Gastrocnemius medialis (tissue), 4 donors: Measurements from ENCODE around the gene RHOU. TPM values are rescaled to one million over a fixed set of nuclear protein-coding genes. Genes with fewer than 3 reads are reported as not detected.

Experiments used
- ATAC-seq, 2 donors: fragments of 150-250 bp; one replicate each; pipeline ENCODE4 v1.9.1; 2016
- DNase-seq, 2 donors: peaks; one replicate each; pipeline ENCODE4 v3.0.0-alpha.2; 2019
- H3K27ac ChIP-seq, 4 donors: fragments of 200-600 bp; sonication (generic); 1 replicate in 1 of 4; 2 replicates in 3 of 4; pipeline ENCODE4 v1.5.1; 2016 to 2018; ENCODE audit warnings: mild to moderate bottlenecking in 2 of 4, moderate library complexity in 1 of 4
- H3K27me3 ChIP-seq, 3 donors: fragments of 200-600 bp; sonication (generic) in 2 of 3; 1 replicate in 1 of 3; 2 replicates in 2 of 3; pipeline versions ENCODE4 v1.5.1 to v1.6.0; 2016 to 2019; ENCODE audit warnings: mild to moderate bottlenecking in 1 of 3, moderate library complexity in 1 of 3
- H3K36me3 ChIP-seq, 2 donors: fragments of 200-600 bp; sonication (generic) in 1 of 2; one replicate each; pipeline ENCODE4 v1.5.1; 2017 to 2018
- H3K4me1 ChIP-seq, 2 donors: fragments of 200-600 bp; sonication (generic) in 1 of 2; one replicate each; pipeline ENCODE4 v1.5.1; 2016 to 2017; ENCODE audit warnings: mild to moderate bottlenecking in 2 of 2
- H3K4me3 ChIP-seq, 4 donors: fragments of 200-600 bp; sonication (generic) in 3 of 4; 1 replicate in 1 of 4; 2 replicates in 3 of 4; pipeline ENCODE4 v1.5.1; 2016 to 2019; ENCODE audit warnings: mild to moderate bottlenecking in 2 of 4
- H3K9me3 ChIP-seq, 3 donors: fragments of 200-600 bp; sonication (generic) in 2 of 3; 1 replicate in 1 of 3; 2 replicates in 2 of 3; pipeline ENCODE4 v1.5.1; 2016 to 2019
- POLR2A ChIP-seq, 2 donors: fragments of 450-650 bp; IDR thresholded peaks; one replicate each; pipeline ENCODE4 v1.6.1; 2017; ENCODE audit warnings: antibody characterized with exemption in 2 of 2, mild to moderate bottlenecking in 2 of 2, moderate library complexity in 2 of 2
- in situ Hi-C, 4 donors: fragments of 200-750 bp; cut with MboI; loops; one replicate each; pipeline versions ENCODE4 v1.15.0 to v1.8.0; 2017; ENCODE audit warnings: low sequenced_read_pairs in 4 of 4
- intact Hi-C: fragments of 100-400 bp; cut with DNase I; formaldehyde crosslinking; loops from one replicate; pipeline ENCODE4 v1.15.1; 2023; ENCODE audit warnings: low total_unique reads
- total RNA-seq, 4 donors: library from RNA; depleted of rRNA; stranded (reverse); fragments of >200 nt; gene quantifications; one replicate each; pipeline versions ENCODE4 v1.1.0 to v1.2.3, GENCODE V29; 2016
- TF ChIP-seq, protein P1 (sequence below), 5 experiments: fragments of 450-650 bp in 3 of 5; fragments of 200-600 bp in 2 of 5; sonication (generic) in 2 of 5; IDR thresholded peaks in 4 of 5; conservative IDR thresholded peaks in 1 of 5; 1 replicate in 4 of 5; 2 replicates in 1 of 5; pipeline ENCODE4 v1.5.1; 2016 to 2019; ENCODE audit warnings: antibody characterized with exemption in 5 of 5, mild to moderate bottlenecking in 3 of 5, moderate library complexity in 3 of 5

The RHOU gene
- total RNA-seq, 4 donors from 2014 or later: 11.8 to 65.2 (median 47.4) TPM

DNA sequence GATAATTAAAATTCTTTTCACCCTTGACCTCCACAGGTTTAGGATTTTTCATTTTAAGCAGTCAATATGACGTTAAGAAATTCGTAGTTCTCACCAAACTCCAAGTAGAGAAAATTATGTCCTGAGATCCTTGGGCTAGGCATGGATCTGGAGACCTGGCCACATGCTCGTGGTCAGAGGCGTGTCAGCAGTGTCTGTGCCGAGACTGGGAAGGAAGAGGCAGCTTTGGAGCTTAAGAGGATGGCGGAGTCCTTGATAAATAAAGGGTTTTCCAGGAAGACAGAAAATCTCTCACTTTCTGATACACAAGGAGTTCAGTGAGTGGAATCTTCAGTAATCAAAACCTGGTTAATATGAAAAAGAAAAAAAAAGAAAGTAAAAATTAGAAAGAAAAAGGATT lies 17.0 kb downstream of the RHOU start:
- no peaks in the 10 kb centered on the region for H3K36me3 ChIP-seq
- intact Hi-C loops: no loop called here
- no peak for ATAC-seq

DNA sequence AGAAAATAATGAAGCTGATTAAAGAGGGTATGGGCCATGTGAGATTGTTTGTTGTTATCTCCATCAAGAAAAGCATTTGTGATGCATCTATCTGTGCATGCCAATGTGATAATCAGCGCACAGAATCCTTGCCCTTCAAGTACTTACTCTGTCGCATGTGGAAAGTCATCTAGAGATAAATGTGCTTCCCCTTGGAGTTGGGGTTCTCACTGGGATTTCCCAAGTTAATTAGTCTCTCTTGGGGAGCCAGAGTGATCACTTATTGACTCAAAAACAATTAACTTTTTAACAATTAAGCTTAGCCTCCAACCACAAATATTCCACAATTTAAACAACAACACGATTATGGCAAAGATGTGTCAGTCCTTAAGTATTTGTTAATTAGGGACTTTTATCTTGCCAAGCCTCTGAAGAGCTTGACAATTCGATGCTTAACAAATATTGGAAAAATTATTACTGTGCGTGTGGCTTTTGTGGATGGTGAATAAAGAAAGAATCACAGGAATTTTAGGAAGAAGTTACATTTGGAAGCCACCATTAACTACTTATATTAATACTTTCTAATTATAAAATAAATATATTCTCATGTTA lies 17.5 kb downstream of the RHOU start:
- Histone ChIP-seq H3K27ac (no peak overlapping the region), H3K4me3 (no peak overlapping the region), H3K27me3 (peaks cover 3 to 5% (median 4%) of the 10 kb centered on the region in 3 donors), H3K9me3 (no peaks in the 10 kb centered on the region), H3K4me1 (no peaks in the 10 kb centered on the region), H3K36me3 (no peaks in the 10 kb centered on the region)
- ATAC-seq: no peak
- in situ Hi-C loops: no loop called here
- TF ChIP-seq, protein P1, sequence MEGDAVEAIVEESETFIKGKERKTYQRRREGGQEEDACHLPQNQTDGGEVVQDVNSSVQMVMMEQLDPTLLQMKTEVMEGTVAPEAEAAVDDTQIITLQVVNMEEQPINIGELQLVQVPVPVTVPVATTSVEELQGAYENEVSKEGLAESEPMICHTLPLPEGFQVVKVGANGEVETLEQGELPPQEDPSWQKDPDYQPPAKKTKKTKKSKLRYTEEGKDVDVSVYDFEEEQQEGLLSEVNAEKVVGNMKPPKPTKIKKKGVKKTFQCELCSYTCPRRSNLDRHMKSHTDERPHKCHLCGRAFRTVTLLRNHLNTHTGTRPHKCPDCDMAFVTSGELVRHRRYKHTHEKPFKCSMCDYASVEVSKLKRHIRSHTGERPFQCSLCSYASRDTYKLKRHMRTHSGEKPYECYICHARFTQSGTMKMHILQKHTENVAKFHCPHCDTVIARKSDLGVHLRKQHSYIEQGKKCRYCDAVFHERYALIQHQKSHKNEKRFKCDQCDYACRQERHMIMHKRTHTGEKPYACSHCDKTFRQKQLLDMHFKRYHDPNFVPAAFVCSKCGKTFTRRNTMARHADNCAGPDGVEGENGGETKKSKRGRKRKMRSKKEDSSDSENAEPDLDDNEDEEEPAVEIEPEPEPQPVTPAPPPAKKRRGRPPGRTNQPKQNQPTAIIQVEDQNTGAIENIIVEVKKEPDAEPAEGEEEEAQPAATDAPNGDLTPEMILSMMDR (IDR thresholded peaks at IDR 0.05 in 4 of 5, conservative IDR thresholded peaks at IDR 0.05 in 1 of 5): no peak
- TF ChIP-seq POLR2A (IDR thresholded peaks at IDR 0.05): no peak
- no peak for DNase-seq
- intact Hi-C loops: no loop called here

More for the DNA sequence above, 17.0 kb downstream of the RHOU start:
- H3K9me3 ChIP-seq: no peaks in the 10 kb centered on the region
- DNase-seq: no peak
- TF ChIP-seq, protein P1 (IDR thresholded peaks at IDR 0.05 in 4 of 5, conservative IDR thresholded peaks at IDR 0.05 in 1 of 5): no peak
- TF ChIP-seq POLR2A (IDR thresholded peaks at IDR 0.05): no peak
- no peaks in the 10 kb centered on the region for H3K4me1 ChIP-seq
- no peak overlapping the region for H3K27ac ChIP-seq
- in situ Hi-C loops: no loop called here
- peaks cover 3 to 5% (median 4%) of the 10 kb centered on the region in 3 donors for H3K27me3 ChIP-seq
- H3K4me3 ChIP-seq: no peak overlapping the region

DNA sequence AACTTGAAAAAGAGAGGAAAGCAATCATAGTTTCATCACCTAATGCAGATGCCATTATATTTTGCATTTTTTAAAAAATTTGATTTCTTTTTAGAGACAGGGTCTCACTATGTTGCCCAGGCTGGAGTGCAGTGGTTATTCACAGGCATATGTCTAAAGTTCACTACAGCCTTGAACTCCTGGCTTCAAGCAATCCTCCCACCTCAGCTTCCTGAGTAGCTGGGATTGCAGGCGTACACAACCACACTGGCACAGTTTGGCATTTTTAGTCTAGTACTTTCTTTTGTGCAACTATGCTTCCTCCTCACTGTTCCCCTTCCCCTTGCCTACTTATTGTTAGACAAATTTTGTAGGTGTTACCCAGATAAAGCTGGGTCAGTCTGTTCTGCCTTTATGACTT lies 18.0 kb downstream of the RHOU start:
- ATAC-seq (no peak), DNase-seq (no peak)
- Histone ChIP-seq H3K4me1 (no peaks in the 10 kb centered on the region), H3K36me3 (no peaks in the 10 kb centered on the region), H3K4me3 (no peak overlapping the region), H3K27ac (no peak overlapping the region), H3K9me3 (no peaks in the 10 kb centered on the region), H3K27me3 (peaks cover 3 to 5% (median 4%) of the 10 kb centered on the region in 3 donors)
- intact Hi-C loops: no loop called here
- in situ Hi-C loops: no loop called here
- TF ChIP-seq, protein P1 (IDR thresholded peaks at IDR 0.05 in 4 of 5, conservative IDR thresholded peaks at IDR 0.05 in 1 of 5): no peak
- no peak for TF ChIP-seq POLR2A (IDR thresholded peaks at IDR 0.05)

DNA sequence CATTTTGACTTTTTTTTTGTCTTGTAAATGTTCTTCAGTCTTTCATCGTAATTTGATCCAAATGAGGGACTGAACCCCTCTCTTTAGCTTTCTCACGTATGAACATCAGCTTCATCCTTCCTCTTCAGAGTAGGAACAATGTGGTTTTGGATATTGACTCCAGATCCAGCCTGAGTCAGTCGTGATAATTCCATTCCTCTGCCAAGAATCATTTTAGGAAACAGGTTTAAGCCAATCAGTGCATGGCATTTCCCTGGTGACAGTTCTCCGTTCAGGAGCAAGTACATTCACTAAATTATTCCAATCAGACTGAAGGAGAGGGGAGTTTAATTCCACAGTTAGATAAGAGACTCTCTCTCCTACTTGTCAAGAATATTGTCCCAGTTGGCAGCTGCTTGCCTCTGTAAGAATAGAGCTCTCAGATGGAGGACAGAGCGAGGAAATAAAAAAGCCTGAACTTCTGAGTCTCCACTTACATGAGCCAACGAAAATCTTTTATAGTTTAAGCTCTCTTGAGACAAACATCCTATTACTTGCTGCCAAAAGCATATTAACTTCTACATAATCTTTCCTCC lies 18.6 kb downstream of the RHOU start:
- ATAC-seq (no peak), DNase-seq (no peak)
- intact Hi-C loops: no loop called here
- no peak for TF ChIP-seq POLR2A (IDR thresholded peaks at IDR 0.05)
- TF ChIP-seq, protein P1 (IDR thresholded peaks at IDR 0.05 in 4 of 5, conservative IDR thresholded peaks at IDR 0.05 in 1 of 5): no peak
- peaks cover 3 to 5% (median 4%) of the 10 kb centered on the region in 3 donors for H3K27me3 ChIP-seq
- H3K27ac ChIP-seq: no peak overlapping the region
- no peaks in the 10 kb centered on the region for H3K36me3 ChIP-seq
- H3K4me3 ChIP-seq: no peak overlapping the region
- no peaks in the 10 kb centered on the region for H3K4me1 ChIP-seq
- H3K9me3 ChIP-seq: no peaks in the 10 kb centered on the region
- in situ Hi-C loops: no loop called here
